ENCODE results near the gene PRKCE.

PRKCE gene

GRCh38 chr2:46193356-46193755, 541.9 kb downstream of the PRKCE start:
- Mint-ChIP-seq H3K36me3 (ENCODE audit: low read depth) (no peaks in the 10 kb centered on the region), H3K27ac (no peak overlapping the region)

GRCh38 chr2:46193855-46194254, 542.4 kb downstream of the PRKCE start:
- Mint-ChIP-seq H3K4me1 (no peaks in the 10 kb centered on the region), H3K27ac (no peak overlapping the region), H3K27me3 (ENCODE audit: low read depth) (peaks cover 4% of the 10 kb centered on the region), H3K4me3 (no peak overlapping the region), H3K36me3 (ENCODE audit: low read depth) (no peaks in the 10 kb centered on the region), H3K9me3 (no peaks in the 10 kb centered on the region)
- TF ChIP-seq, protein P1, sequence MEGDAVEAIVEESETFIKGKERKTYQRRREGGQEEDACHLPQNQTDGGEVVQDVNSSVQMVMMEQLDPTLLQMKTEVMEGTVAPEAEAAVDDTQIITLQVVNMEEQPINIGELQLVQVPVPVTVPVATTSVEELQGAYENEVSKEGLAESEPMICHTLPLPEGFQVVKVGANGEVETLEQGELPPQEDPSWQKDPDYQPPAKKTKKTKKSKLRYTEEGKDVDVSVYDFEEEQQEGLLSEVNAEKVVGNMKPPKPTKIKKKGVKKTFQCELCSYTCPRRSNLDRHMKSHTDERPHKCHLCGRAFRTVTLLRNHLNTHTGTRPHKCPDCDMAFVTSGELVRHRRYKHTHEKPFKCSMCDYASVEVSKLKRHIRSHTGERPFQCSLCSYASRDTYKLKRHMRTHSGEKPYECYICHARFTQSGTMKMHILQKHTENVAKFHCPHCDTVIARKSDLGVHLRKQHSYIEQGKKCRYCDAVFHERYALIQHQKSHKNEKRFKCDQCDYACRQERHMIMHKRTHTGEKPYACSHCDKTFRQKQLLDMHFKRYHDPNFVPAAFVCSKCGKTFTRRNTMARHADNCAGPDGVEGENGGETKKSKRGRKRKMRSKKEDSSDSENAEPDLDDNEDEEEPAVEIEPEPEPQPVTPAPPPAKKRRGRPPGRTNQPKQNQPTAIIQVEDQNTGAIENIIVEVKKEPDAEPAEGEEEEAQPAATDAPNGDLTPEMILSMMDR (IDR thresholded peaks at IDR 0.05; ENCODE audit: unreplicated experiment in 3 of 3) = no peak

More at GRCh38 chr2:46193356-46193755, 541.9 kb downstream of the PRKCE start:
- Mint-ChIP-seq H3K4me1 (no peaks in the 10 kb centered on the region), H3K27me3 (ENCODE audit: low read depth) (peaks cover 5% of the 10 kb centered on the region), H3K4me3 (no peak overlapping the region), H3K9me3 (no peaks in the 10 kb centered on the region)
- TF ChIP-seq, protein P1 (IDR thresholded peaks at IDR 0.05; ENCODE audit: unreplicated experiment in 3 of 3) = no peak

DNA sequence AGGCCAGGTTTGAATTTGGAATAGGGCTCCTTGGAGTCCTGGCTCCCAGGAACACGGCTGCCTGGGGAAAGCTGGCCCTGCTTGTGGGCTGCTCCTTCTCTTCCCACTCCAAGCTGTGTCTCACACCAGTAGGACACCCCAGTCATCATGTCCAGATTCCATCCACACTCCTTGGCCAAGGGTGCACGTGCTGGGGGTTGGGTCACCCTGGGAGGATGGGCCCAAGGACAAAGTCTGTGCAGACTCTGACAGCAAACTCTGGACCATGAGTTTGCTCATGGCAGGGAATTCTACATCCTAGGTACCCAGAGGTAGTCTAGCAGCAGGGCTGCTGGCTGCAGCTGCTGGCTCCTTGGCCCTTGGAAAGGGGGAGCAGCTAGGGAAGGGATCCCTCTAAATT, 543.4 kb downstream of the PRKCE start:
- Mint-ChIP-seq H3K9me3 (no peaks in the 10 kb centered on the region), H3K27ac (no peak overlapping the region), H3K36me3 (ENCODE audit: low read depth) (no peaks in the 10 kb centered on the region), H3K4me1 (no peaks in the 10 kb centered on the region), H3K27me3 (ENCODE audit: low read depth) (no peaks in the 10 kb centered on the region), H3K4me3 (no peak overlapping the region)
- TF ChIP-seq, protein P1 (IDR thresholded peaks at IDR 0.05; ENCODE audit: unreplicated experiment in 3 of 3) = no peak

- TF ChIP-seq, protein P1 (IDR thresholded peaks at IDR 0.05; ENCODE audit: unreplicated experiment in 3 of 3) = no peak
- H3K4me3 Mint-ChIP-seq = no peak overlapping the region
- H3K4me1 Mint-ChIP-seq = no peaks in the 10 kb centered on the region
- H3K27ac Mint-ChIP-seq = no peak overlapping the region
- H3K9me3 Mint-ChIP-seq = no peaks in the 10 kb centered on the region
- H3K27me3 Mint-ChIP-seq (ENCODE audit: low read depth) = no peaks in the 10 kb centered on the region
- H3K36me3 Mint-ChIP-seq (ENCODE audit: low read depth) = no peaks in the 10 kb centered on the region
These were observed 544.3 kb downstream of the PRKCE start for GRCh38 chr2:46195819-46196218.

GRCh38 chr2:46196871-46197462, 545.5 kb downstream of the PRKCE start:
- no peaks in the 10 kb centered on the region for H3K36me3 Mint-ChIP-seq (ENCODE audit: low read depth)
- H3K27ac Mint-ChIP-seq = no peak overlapping the region
- TF ChIP-seq, protein P1 (IDR thresholded peaks at IDR 0.05; ENCODE audit: unreplicated experiment in 3 of 3) = no peak
- H3K27me3 Mint-ChIP-seq (ENCODE audit: low read depth) = no peaks in the 10 kb centered on the region
- peaks cover 5% of the 10 kb centered on the region for H3K9me3 Mint-ChIP-seq
- H3K4me1 Mint-ChIP-seq = no peaks in the 10 kb centered on the region
- no peak overlapping the region for H3K4me3 Mint-ChIP-seq

- TF ChIP-seq, protein P1 (IDR thresholded peaks at IDR 0.05; ENCODE audit: unreplicated experiment in 3 of 3) = no peak
- peaks cover 5% of the 10 kb centered on the region for H3K9me3 Mint-ChIP-seq
- H3K4me1 Mint-ChIP-seq = no peaks in the 10 kb centered on the region
- H3K27ac Mint-ChIP-seq = no peak overlapping the region
- no peaks in the 10 kb centered on the region for H3K36me3 Mint-ChIP-seq (ENCODE audit: low read depth)
- H3K4me3 Mint-ChIP-seq = no peak overlapping the region
- no peaks in the 10 kb centered on the region for H3K27me3 Mint-ChIP-seq (ENCODE audit: low read depth)
These were observed 546.2 kb downstream of the PRKCE start for GRCh38 chr2:46197672-46198071.

Measured in nephron (organoid).